Amniotic stem cell (primary cell): ENCODE data around the gene TADA3.

ENCODE experiments used
- DNase-seq: peaks from one replicate; lab custom pipeline; 2025; lab: John Stamatoyannopoulos, UW

The TADA3 gene

GRCh38 chr3:9809615-9810432 lies 17.6 kb upstream of the TADA3 start, which contains the start of gene TTLL3:
TSS of gene TTLL3 (plus strand) at chr3:9810262. CDS start at chr3:9810662, 400 bp downstream.
- DNase-seq = peak; percentile 28

- no peak for DNase-seq
Measured at GRCh38 chr3:9809239-9809614, 17.0 kb upstream of the TADA3 start.

- no peak for DNase-seq
Measured at GRCh38 chr3:9808345-9809037, 16.2 kb upstream of the TADA3 start.

- DNase-seq = no peak
Measured at GRCh38 chr3:9807981-9808344, 15.7 kb upstream of the TADA3 start.

GRCh38 chr3:9806688-9807589 lies 14.7 kb upstream of the TADA3 start:
- DNase-seq = no peak

GRCh38 chr3:9806137-9806536 lies 13.9 kb upstream of the TADA3 start:
- DNase-seq = no peak

- DNase-seq = no peak
Measured at GRCh38 chr3:9804996-9805395, 12.7 kb upstream of the TADA3 start.

- no peak for DNase-seq
Measured at GRCh38 chr3:9803494-9803893, 11.2 kb upstream of the TADA3 start.

GRCh38 chr3:9800529-9800928 lies 8.3 kb upstream of the TADA3 start:
- no peak for DNase-seq

- DNase-seq = no peak
Measured at GRCh38 chr3:9797196-9797945, 5.1 kb upstream of the TADA3 start.

- DNase-seq = no peak
Measured at GRCh38 chr3:9795207-9795606, 2.9 kb upstream of the TADA3 start.

GRCh38 chr3:9794400-9794799 lies 2.1 kb upstream of the TADA3 start:
- DNase-seq = no peak

GRCh38 chr3:9793161-9793781 lies 998 bp upstream of the TADA3 start:
- DNase-seq = peak; percentile 20

GRCh38 chr3:9791790-9792404 lies 376 bp downstream of the TADA3 start:
- DNase-seq = no peak

- no peak for DNase-seq
Measured at GRCh38 chr3:9791127-9791526, 1.1 kb downstream of the TADA3 start.

- no peak for DNase-seq
Measured at GRCh38 chr3:9787714-9788113, 4.6 kb downstream of the TADA3 start.

- DNase-seq = no peak
Measured at GRCh38 chr3:9786825-9787669, 5.2 kb downstream of the TADA3 start.

- no peak for DNase-seq
Measured at GRCh38 chr3:9786209-9786739, 6.0 kb downstream of the TADA3 start.

GRCh38 chr3:9785602-9786001 lies 6.7 kb downstream of the TADA3 start:
- no peak for DNase-seq

GRCh38 chr3:9784965-9785364 lies 7.3 kb downstream of the TADA3 start:
- DNase-seq = no peak
